HG03378 (cell line): ENCODE measurements around the gene ABHD16B.
"Not testable (repeated sequence)": the region's sequence is repeated elsewhere in the genome, so short reads cannot be mapped to it uniquely, and the experiment has no call there.

ENCODE experiments used
- ATAC-seq: cut with Tn5 transposase; IDR thresholded peaks from one replicate; pipeline ENCODE4 v1.9.1; 2021; ENCODE audit warnings: mild to moderate bottlenecking, moderate library complexity; ENCODE audit not compliant: unreplicated experiment

The ABHD16B gene

GRCh38 chr20:63874241-63874640, 12.9 kb downstream of the ABHD16B start:
- ATAC-seq = not testable (repeated sequence)

- no peak for ATAC-seq
These were observed 15.3 kb downstream of the ABHD16B start for GRCh38 chr20:63876489-63877036.

- ATAC-seq = no peak
These were observed 16.6 kb downstream of the ABHD16B start for GRCh38 chr20:63877755-63878470.

DNA sequence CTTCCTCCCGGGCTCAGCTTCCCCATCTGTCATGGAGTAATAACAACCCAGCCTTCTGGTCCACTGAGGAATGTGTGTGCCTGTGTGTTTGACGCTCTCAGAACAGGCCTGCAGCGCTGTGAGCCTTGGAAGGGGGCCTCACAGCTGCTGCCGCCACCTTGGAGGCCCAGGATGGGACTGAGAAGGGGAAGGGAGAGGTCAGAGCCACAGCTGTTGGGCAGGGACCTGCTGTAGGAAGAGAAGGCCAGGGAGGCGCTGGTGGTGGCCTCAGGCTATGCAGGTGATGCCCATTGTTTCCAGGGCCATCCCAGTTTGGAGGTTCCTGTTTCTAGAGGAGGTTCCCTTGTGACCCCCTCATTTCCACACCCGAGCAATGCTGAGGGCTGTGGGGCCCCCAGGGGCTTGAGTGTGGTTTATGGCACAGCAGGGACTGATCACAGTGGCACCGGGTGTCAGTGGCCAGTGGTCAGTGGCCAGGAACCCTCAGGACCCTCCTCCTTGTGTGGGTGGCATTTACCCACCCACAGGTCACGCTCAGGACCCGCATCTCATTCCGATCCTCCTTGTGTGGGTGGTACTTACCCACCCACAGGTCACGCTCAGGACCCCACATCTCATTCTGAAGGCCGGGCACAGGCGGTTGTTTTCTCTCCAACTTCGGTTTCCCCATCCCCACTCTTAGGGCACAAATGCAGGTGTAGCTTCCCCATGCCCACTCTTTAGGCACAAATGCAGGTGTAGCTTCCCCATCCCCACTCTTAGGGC, 17.8 kb downstream of the ABHD16B start:
- no peak for ATAC-seq

DNA sequence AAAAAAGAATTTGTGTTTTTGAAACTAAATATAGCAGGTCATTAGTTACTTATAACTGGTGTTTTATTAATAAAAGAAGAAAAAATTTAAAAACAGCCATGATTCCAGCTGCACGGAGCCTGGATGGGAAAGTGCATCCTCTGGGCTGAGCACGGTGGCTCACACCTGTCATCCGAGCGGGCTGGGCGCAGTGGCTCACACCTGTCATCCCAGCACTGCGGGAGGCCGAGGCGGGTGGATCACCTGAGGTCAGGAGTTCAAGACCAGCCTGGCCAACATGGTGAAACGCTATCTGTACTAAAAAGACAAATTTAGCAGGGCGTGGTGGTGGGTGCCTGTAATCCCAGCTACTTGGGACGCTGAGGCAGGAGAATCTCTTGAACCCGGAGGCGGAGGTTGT, 19.6 kb downstream of the ABHD16B start:
- ATAC-seq = not testable (repeated sequence)

GRCh38 chr20:63881451-63882226, 20.3 kb downstream of the ABHD16B start:
- ATAC-seq = no peak

DNA sequence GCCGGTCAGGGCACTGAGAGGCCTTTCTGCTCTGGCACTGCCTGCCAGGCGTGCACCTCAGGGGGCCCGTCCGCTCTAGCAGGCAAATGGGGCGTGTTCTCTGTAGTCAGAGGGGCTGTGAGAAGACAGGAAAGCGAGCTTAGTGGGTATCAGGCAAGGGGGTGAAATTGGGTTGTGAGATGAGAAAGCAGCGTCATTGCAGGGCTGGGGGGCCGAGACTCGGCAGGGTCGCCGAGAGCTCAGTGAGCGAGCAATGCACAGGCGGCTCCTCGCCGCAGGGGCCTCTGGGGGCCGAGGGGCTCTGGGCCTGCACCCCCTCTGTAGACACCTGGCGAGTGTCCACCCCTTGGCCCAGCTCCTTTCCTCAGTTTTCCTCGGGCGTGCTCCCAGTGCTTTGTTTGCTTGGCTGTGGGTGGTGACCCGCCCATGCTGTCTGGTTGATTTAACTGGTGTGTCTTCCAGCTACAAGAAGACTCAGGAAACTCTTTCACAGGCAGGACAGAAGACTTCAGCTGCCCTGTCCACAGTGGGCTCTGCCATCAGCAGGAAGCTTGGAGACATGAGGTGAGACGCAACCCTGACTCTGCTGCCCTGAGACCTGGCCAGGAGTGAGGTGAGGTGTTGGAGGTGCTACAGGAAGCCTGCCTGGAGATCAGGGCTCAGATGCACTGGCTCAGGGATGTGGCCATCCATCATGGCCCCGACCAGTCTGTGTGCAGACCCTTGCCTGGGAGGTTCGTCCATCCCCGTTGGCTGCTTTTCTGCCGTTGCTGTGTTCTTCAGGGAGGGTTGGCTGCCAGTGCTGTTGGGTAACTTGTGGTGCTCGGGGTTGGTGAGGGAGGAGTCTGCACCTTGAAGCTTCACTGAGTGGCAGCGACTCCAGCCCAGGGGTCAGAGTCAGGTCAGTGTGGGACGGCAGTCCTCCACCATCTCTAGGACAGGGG, 21.2 kb downstream of the ABHD16B start:
- ATAC-seq = no peak

GRCh38 chr20:63883201-63883593, 21.9 kb downstream of the ABHD16B start:
- no peak for ATAC-seq

GRCh38 chr20:63884506-63885263, 23.4 kb downstream of the ABHD16B start:
- ATAC-seq = no peak

GRCh38 chr20:63885264-63886053, 24.2 kb downstream of the ABHD16B start:
- no peak for ATAC-seq

DNA sequence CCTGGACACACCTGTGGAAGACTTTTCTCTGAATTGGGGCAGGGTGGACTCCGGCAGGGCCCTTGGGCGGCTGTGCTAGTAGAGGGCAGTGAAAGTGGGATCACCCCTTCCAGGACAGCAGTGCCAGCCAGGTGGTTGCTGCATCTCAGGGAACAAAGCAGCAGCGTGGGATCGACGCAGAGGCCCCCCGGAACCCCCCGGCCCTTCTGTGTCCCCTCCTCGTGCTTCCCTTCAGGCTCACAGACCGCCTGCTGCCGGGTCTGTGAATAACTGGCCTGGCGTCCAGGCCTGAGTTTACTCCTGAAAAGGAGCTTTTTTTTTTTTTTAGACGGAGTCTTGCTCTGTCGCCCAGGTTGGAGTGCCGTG, 24.7 kb downstream of the ABHD16B start:
- no peak for ATAC-seq

DNA sequence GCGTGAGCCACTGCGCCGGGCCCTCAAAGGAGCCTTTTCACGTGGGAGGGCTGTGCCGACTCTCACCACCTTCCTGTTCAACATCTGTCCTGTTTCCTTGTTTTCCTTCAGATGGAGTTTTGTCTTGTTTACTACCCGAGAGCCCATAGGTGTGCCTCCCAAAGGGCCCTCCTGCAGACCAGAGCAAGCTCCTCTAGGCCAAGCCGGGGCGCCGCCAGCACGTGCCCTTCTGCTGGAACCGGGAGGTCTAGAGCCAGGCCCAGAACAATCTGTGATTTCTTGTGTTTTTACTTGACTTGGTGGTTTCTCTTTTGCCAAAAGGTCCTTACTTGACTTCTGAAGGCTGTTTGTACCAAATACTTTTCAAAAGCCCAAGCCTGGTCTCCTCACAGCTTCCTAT, 25.6 kb downstream of the ABHD16B start:
- ATAC-seq = no peak

GRCh38 chr20:63889241-63890200, 28.2 kb downstream of the ABHD16B start:
- ATAC-seq = no peak

DNA sequence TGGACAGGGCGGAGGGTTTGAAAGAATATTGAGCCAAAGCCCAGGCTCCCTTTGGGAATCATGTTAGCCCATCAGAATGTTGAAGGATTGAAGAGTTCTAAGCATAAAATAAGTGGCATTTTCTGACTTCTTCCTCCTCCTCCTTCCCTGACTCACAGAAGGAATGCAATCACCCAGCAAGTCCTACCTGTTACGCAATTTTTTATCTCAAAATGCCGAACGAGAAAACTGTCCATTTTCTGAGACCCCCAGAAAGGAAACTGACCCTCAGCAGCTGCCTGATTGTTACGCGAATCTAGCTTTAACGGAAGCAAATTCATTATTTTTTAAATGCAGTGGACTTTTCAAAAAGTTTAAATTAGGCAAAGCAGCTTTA, 28.9 kb downstream of the ABHD16B start:
- no peak for ATAC-seq

GRCh38 chr20:63890616-63891015, 29.3 kb downstream of the ABHD16B start:
- no peak for ATAC-seq

DNA sequence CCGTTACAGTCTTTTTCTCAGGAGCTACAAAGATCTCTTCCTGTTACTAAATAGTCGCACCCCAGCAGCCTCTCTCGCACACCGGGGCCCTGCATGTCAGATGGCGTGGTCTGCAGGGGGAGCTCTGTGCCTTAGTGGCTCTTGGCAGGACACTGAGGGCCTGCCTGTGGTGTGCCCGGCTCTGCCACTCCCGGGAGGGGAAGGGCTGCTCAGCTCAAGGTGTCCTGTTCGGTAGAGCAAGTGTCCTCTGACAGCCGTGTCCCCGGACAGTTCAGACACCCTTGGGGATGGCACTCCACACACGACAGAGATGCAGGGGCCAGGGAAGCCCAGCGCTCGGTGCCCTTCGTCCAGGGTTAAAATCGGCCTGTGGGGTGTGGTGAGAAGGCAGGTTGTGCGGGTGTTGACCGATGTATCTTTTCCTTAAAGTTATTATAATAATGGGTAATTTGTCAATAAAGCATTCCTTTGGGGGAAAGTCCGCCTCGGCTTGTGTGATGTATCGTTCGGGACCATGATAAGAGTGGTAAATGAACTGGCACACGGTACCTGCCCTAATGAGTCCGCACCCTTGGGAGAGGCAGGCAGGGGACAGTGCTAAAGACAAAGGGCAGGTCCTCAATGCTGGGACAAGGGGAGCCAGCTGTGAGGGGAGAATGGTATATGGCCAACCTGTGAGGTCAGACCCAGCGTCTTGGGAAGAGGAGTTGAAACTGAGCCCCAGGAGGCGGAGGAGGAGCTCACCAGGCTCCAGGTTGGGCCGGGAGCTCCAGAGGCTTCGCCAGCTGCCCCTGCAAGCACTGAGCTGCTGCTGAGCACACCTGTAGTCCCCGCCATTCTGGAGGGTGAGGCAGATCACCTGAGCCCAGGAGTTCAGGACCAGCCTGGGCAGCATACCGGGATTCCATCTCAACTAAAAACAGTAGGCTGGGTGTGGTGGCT, 30.0 kb downstream of the ABHD16B start:
- ATAC-seq = no peak

DNA sequence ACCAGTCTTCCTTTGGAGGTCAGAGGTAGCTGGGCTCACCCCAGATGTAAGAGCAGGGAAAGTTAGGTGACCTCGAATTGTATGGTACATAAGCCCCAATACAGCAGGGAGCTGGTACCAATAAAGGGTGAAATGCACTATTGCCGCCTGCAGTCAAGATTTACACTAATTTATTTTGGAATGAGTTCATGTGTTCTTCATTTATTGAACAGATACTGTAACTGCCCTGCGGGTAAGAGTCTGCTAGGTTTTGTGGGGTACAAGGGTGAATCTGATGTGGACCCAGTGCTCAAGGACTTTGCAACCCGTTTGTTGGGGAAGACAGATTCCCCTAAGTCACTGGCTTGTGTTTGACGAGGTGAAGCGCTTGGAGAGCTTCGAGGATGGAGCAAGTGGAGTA, 31.1 kb downstream of the ABHD16B start:
- no peak for ATAC-seq
